OCI-M2 (cell line): ENCODE results near the gene ADAMTS4.

Experiments
- DNase-seq: peaks from one replicate; lab custom pipeline; 2025; ENCODE audit not compliant: unreplicated experiment; lab: John Stamatoyannopoulos, UW

The ADAMTS4 gene

GRCh38 chr1:161219078-161219892 is 20.4 kb upstream of the ADAMTS4 start:
- DNase-seq: no peak

DNA sequence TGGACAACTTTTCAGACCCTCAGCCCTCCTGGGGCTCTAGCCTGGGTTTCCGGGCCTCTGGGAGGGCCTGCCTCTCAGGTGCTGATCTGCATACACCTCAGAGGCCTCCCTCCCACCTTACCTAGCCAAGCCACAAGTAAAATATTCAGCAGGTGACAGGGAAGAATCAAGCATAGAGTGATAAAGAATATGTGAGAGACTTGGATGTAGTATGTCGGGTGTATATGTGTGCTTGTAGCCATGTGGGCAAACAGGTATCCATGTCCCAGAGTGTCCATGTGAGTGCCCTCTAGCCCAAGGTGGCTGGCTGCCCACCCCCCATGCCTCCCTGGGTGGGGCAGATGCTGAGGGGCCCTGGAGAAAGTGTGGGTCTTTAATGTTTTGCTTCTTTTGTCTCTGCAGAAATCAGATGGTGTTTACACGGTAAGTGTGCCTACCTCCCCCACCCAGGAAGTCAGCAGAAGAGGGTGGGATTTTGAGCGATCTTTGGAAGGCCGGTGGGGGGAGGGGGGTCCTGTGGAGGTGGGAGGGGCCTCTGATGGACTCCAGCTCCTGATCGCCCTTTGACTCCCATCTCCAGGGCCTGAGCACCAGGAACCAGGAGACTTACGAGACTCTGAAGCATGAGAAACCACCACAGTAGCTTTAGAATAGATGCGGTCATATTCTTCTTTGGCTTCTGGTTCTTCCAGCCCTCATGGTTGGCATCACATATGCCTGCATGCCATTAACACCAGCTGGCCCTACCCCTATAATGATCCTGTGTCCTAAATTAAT is 19.6 kb upstream of the ADAMTS4 start:
- no peak for DNase-seq

GRCh38 chr1:161217831-161218230 is 19.0 kb upstream of the ADAMTS4 start:
- DNase-seq: no peak

GRCh38 chr1:161216945-161217712 is 18.3 kb upstream of the ADAMTS4 start:
- no peak for DNase-seq

- no peak for DNase-seq
Measured at GRCh38 chr1:161215076-161215475, 16.2 kb upstream of the ADAMTS4 start, which contains the start of gene FCER1G. TSS of gene FCER1G (plus strand) at chr1:161215295. CDS start at chr1:161215322, 27 bp downstream.

GRCh38 chr1:161214369-161214768 is 15.5 kb upstream of the ADAMTS4 start:
- DNase-seq: no peak

DNA sequence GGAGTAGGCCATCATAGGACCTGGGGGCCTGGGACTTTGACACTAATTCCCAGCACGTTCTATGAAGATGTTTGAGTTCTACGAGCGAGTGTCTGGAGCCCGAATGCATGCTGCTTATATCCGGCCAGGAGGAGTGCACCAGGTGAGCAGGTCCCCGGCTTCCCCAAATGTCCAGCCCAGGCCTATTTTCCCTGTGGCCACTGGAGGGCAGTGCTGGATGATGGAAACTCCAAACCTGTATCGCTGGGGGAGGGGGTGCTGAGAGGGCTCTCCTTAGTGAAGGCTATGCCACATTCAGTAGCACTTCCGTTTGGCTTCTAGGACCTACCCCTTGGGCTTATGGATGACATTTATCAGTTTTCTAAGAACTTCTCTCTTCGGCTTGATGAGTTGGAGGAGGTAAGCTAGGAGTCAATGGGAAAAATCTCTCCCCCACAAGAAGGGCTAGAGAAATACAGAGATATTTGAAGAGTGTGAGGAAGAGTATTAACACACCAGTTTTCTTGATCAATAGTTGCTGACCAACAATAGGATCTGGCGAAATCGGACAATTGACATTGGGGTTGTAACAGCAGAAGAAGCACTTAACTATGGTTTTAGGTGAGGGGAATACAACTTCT is 11.0 kb upstream of the ADAMTS4 start:
- no peak for DNase-seq

- no peak for DNase-seq
Measured at GRCh38 chr1:161207173-161207572, 8.3 kb upstream of the ADAMTS4 start.

- no peak for DNase-seq
Measured at GRCh38 chr1:161206411-161207140, 7.7 kb upstream of the ADAMTS4 start.

- DNase-seq: peak; percentile 82
Measured at GRCh38 chr1:161201836-161202712, 3.2 kb upstream of the ADAMTS4 start, which contains the start of gene NDUFS2. TSS of gene NDUFS2 (plus strand) at chr1:161202367. CDS start at chr1:161202386, 19 bp downstream.

DNA sequence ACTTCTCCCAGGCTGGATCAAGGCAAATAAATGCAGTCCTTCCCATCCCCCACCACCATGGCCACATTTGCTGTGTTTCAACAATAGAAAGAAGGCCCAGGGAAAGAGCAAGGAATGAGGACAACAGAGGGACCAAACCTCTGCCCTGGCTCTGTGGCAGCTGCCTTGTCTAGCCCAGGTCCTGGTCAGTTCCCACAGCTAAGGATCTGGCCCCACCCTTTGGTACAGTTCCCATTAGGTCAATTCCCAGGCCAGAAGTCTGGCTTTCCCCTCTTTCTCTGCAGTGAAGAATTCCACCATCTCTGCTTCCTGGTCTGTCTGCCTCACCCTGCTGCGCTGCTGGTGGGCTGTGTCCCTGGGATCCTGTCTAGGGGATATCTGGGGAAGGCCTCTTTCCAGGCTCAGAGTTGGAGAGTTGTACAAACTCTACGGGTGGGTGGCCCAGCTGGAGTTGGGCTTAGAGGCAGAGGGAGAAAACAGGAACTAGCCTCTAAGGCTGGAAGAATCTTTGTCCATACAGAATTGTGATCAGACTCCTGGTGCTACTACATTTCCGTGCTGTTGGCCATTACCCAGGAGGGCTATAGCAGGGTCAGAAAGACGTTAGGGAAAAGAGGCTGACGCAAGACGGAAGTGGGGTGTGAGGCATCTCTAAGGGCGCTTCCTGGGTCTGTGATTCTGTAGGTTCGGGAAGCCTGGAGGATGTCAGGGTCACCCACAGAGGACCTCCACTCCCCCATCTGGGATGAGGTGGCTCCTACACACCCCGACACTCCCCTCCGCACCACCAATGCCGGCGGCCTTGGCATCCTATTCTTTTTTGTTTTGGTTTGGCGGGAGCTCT is 2.4 kb upstream of the ADAMTS4 start:
- no peak for DNase-seq

DNA sequence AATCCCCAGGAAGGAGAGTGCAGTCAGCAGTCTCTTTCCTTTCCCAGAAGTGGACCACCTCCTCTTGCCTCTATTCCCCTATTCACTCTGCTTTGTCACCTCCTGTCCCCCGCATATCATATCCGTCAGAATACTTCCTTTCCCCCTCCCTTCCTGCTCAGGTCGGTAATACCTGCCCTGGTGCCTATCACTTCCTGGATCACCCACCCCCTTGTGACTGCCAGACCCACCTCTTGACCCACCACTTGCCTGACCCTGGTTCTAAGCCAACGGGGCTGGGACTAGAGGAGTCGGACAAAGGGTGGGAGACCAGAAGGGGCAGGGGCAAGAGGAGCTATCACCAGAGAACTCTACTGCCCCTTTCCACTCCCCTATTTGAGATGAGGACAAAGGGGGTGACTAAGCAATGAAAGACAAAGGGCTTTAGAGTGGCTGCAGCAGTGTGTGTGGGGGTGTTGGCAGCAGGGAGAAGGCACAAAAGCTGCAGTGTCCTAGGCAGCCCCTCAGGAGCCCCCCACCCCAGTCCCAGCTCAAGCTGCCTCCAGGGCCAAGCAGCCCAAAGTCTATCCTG is 1.7 kb upstream of the ADAMTS4 start:
- DNase-seq: no peak

DNA sequence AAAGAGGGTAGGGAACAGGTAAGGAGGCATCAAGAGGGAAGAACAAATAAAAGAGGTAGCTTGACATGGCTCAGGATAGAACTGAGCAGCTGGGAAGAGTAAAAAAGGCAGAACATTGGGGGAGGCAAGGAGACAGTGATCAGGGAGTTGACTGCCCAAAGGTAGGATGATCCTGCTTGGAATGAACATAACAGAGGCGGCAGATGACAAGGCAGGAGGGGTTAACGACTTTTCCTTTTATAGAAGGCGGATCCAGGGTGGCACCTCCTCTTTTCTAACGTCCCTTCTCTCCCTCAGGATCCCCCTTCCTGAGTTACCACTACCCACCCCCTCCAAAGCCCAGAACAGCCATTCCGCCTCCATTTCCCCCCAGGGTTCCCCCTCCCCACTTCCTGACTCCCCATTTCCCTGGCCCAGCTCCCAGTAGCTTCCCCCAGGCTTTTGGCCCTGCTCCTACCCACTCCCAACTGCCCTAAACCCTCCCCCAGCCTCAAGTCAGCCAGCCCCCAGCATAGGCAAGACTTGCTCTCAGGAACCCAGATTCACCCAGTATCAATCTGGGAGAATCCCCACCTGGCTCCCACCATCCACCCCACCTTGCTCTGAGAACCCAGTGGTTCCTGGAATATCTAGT is 769 bp upstream of the ADAMTS4 start:
- DNase-seq: no peak

DNA sequence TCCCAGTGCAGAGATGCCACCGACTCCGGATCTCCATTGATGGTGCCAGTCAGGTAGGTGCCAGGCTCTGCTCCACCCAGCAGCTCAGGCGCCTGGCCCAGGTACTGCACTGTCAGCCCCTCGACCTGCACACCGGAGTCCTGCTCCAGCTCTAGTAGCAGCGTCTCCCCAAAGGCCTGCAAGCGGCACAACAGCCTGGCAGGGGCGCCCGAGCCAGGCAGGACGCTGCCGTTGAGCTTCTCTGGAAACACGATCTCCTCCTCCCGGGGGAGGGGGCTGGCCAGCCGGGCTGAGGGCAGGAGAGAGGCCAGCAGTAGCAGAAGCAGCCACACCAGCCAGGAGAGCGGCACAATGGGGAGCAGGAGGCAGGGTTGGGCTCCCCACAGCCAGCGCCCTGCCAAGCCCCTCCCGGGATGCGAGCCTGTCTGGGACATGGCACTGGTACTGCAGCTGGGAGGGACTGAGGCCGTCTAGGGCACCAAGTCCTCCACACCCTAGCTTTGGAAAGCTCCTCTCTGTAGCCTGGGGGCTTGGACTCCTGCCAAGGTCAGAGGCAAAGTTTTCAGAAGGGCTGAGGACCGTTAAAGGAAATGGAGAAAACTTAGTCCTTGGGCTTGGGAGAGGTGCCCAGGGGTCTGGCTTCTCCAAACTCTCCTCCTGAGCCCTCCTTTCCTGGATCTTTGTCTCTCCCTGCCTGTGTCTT is 509 bp downstream of the ADAMTS4 start:
- DNase-seq: no peak

- DNase-seq: no peak
Measured at GRCh38 chr1:161197560-161198193, 1.2 kb downstream of the ADAMTS4 start.
